ENCODE results near the gene CCL27.
A peak's percentile ranks its signal among the peaks of the same experiment; 100 is the strongest.

CCL27 gene

GRCh38 chr9:34665381-34666250 is 3.2 kb upstream of the CCL27 start:
- no peak for TF ChIP-seq CTCF (conservative IDR thresholded peaks at IDR 0.05; ENCODE audit: low read length)
- DNase-seq (ENCODE audit: low read depth) = peak; percentile 93
- peak overlapping the region; percentile 97 for H3K4me3 ChIP-seq (ENCODE audit: low read length)

- no peak for TF ChIP-seq CTCF (conservative IDR thresholded peaks at IDR 0.05; ENCODE audit: low read length)
- DNase-seq (ENCODE audit: low read depth) = no peak
- peak overlapping the region; percentile 70 for H3K4me3 ChIP-seq (ENCODE audit: low read length)
Observed at GRCh38 chr9:34665067-34665380, 2.6 kb upstream of the CCL27 start.

- TF ChIP-seq CTCF (conservative IDR thresholded peaks at IDR 0.05; ENCODE audit: low read length) = peak; percentile 100
- H3K4me3 ChIP-seq (ENCODE audit: low read length) = peak overlapping the region; percentile 70
- DNase-seq (ENCODE audit: low read depth) = peak; percentile 84
Observed at GRCh38 chr9:34664281-34665066, 2.0 kb upstream of the CCL27 start.

- H3K4me3 ChIP-seq (ENCODE audit: low read length) = no peak overlapping the region
- no peak for TF ChIP-seq CTCF (conservative IDR thresholded peaks at IDR 0.05; ENCODE audit: low read length)
- DNase-seq (ENCODE audit: low read depth) = no peak
Observed at GRCh38 chr9:34663303-34663605, 797 bp upstream of the CCL27 start.

GRCh38 chr9:34659592-34660253 is 2.7 kb downstream of the CCL27 start:
- no peak for DNase-seq (ENCODE audit: low read depth)
- H3K4me3 ChIP-seq (ENCODE audit: low read length) = no peak overlapping the region
- no peak for TF ChIP-seq CTCF (conservative IDR thresholded peaks at IDR 0.05; ENCODE audit: low read length)

- no peak for TF ChIP-seq CTCF (conservative IDR thresholded peaks at IDR 0.05; ENCODE audit: low read length)
- no peak overlapping the region for H3K4me3 ChIP-seq (ENCODE audit: low read length)
- no peak for DNase-seq (ENCODE audit: low read depth)
Observed at GRCh38 chr9:34658461-34658860, 4.0 kb downstream of the CCL27 start.

All from AG10803 (cell line).